Endothelial cell of umbilical vein (primary cell): ENCODE data around the gene ACOX3. TPM values are rescaled to one million over a fixed set of nuclear protein-coding genes. Genes with fewer than 3 reads are reported as not detected.

Source experiments
- BruUV-seq: library from RNA; stranded (reverse); fragments of 400-500 nt; replicated peaks from 2 replicates; lab custom pipeline; 2021; lab: Mats Ljungman, UMichigan
- CTCF ChIA-PET: fragments of 300-600, 350-600 bp; sonication (Branson Sonifier 250); formaldehyde crosslinking; loops from one replicate; lab custom pipeline; 2021; ENCODE audit warnings: antibody characterized with exemption, inconsistent platforms; lab: Charles Lee
- POLR2A ChIA-PET: fragments of 300-600, 350-600 bp; sonication (Branson Sonifier 250); formaldehyde crosslinking; loops from one replicate; lab custom pipeline; 2021; ENCODE audit warnings: antibody characterized with exemption, inconsistent platforms; lab: Charles Lee
- DNase-seq: peaks from one replicate; pipeline ENCODE4 v3.0.0-alpha.2; 2011; ENCODE audit warnings: low read depth, low spot score
- FAIRE-seq: peaks from 2 replicates; lab custom pipeline; 2011; peaks lifted over from hg19 to GRCh38; lab: Jason Lieb, UNC
- H2AFZ ChIP-seq: 2 replicates; pipeline ENCODE4 v1.6.0; 2012; ENCODE audit warnings: low read depth, low read length, control low read depth, inconsistent platforms
- H3K27ac ChIP-seq: 2 replicates; pipeline ENCODE4 v1.5.1; 2011; ENCODE audit warnings: low read depth, mild to moderate bottlenecking, control low read depth, low read length, moderate library complexity; ENCODE audit not compliant: insufficient read depth
- H3K27me3 ChIP-seq, 2 experiments: 2 replicates each; pipeline versions ENCODE4 v1.6.0 to v1.6.1; 2011; ENCODE audit warnings: low read length in 2 of 2, mixed read lengths in 1 of 2; ENCODE audit not compliant: control insufficient read depth in 2 of 2, insufficient read depth in 2 of 2
- H3K36me3 ChIP-seq, 2 experiments: 2 replicates in 1 of 2; 3 replicates in 1 of 2; pipeline ENCODE4 v1.5.1; 2011; ENCODE audit warnings: low read length in 2 of 2, mild to moderate bottlenecking in 1 of 2, moderate library complexity in 1 of 2; ENCODE audit not compliant: control insufficient read depth in 2 of 2, insufficient read depth in 2 of 2; ENCODE audit errors: extremely low read depth in 1 of 2
- H3K4me1 ChIP-seq: 3 replicates; pipeline ENCODE4 v1.5.1; 2011; ENCODE audit warnings: mild to moderate bottlenecking, low read length; ENCODE audit not compliant: control insufficient read depth, insufficient read depth; ENCODE audit errors: extremely low read depth
- H3K4me2 ChIP-seq: 2 replicates; pipeline ENCODE4 v1.6.1; 2011; ENCODE audit warnings: low read length, control low read depth, mixed read lengths; ENCODE audit not compliant: insufficient read depth
- H3K4me3 ChIP-seq, 3 experiments: fragments of 200-600 bp in 1 of 3; sonication (generic), shearing (Covaris generic) in 1 of 3; replicated peaks in 1 of 3; 2 replicates each; pipeline ENCODE4 v1.5.1; 2011 to 2016; ENCODE audit warnings: control low read depth in 3 of 3, low read length in 3 of 3, mild to moderate bottlenecking in 2 of 3, inconsistent platforms in 1 of 3, low read depth in 1 of 3, moderate library complexity in 1 of 3; ENCODE audit not compliant: insufficient read depth in 1 of 3
- H3K79me2 ChIP-seq: 2 replicates; pipeline ENCODE4 v1.6.0; 2012; ENCODE audit warnings: low read length, inconsistent platforms; ENCODE audit not compliant: control insufficient read depth, insufficient read depth
- H3K9ac ChIP-seq: replicated peaks from 2 replicates; pipeline ENCODE3; 2011; ENCODE audit warnings: low read length, control low read depth; ENCODE audit not compliant: insufficient read depth; ENCODE audit errors: extremely low read depth
- H3K9me1 ChIP-seq: replicated peaks from 3 replicates; pipeline ENCODE4 v1.6.0; 2011; ENCODE audit warnings: mild to moderate bottlenecking, low read length; ENCODE audit not compliant: control insufficient read depth, insufficient read depth; ENCODE audit errors: extremely low read depth
- H3K9me3 ChIP-seq: replicated peaks from 2 replicates; pipeline ENCODE4 v1.5.1; 2012; ENCODE audit warnings: low read length, inconsistent platforms; ENCODE audit not compliant: control insufficient read depth, insufficient read depth
- H4K20me1 ChIP-seq: replicated peaks from 2 replicates; pipeline ENCODE3; 2011; ENCODE audit warnings: mild to moderate bottlenecking, low read length; ENCODE audit not compliant: control insufficient read depth, insufficient read depth; ENCODE audit errors: extremely low read depth
- CTCF ChIP-seq, 2 donors: IDR thresholded peaks; 1 replicate in 1 of 2; 2 replicates in 1 of 2; pipeline ENCODE4 v1.5.1; 2011; ENCODE audit warnings: low read length in 2 of 2, mild to moderate bottlenecking in 2 of 2, moderate library complexity in 2 of 2, control low read depth in 1 of 2, inconsistent platforms in 1 of 2, low read depth in 1 of 2; ENCODE audit not compliant: insufficient read depth in 1 of 2; ENCODE audit errors: extremely low read depth in 1 of 2
- EZH2 ChIP-seq: IDR thresholded peaks from 2 replicates; pipeline ENCODE4 v1.6.1; 2012; ENCODE audit warnings: borderline replicate concordance, low read depth, mild to moderate bottlenecking, moderate library complexity, low read length, inconsistent platforms; ENCODE audit not compliant: severe bottlenecking
- FOS ChIP-seq: IDR thresholded peaks from 2 replicates; pipeline ENCODE4 v1.6.1; 2011; ENCODE audit warnings: mild to moderate bottlenecking, low read length, moderate library complexity, borderline replicate concordance; ENCODE audit not compliant: insufficient read depth
- GATA2 ChIP-seq: IDR thresholded peaks from 2 replicates; pipeline ENCODE4 v1.7.0; 2011; ENCODE audit warnings: low read depth, mild to moderate bottlenecking, moderate library complexity, mixed read lengths, low read length; ENCODE audit not compliant: insufficient read length, insufficient read depth
- JUN ChIP-seq: IDR thresholded peaks from 2 replicates; pipeline ENCODE4 v1.6.1; 2011; ENCODE audit warnings: borderline replicate concordance, low read depth; ENCODE audit not compliant: insufficient read length, insufficient read depth
- MAX ChIP-seq: IDR thresholded peaks from 2 replicates; pipeline ENCODE4 v1.6.1; 2011; ENCODE audit not compliant: insufficient read depth, insufficient read length
- MYC ChIP-seq: IDR thresholded peaks from one replicate; pipeline ENCODE4 v1.6.1; 2011; ENCODE audit warnings: mild to moderate bottlenecking, low read depth, low read length
- POLR2A ChIP-seq: IDR thresholded peaks from 2 replicates; pipeline ENCODE4 v1.6.1; 2012; ENCODE audit warnings: low read depth, mild to moderate bottlenecking, control low read depth, low read length
- POLR2AphosphoS5 ChIP-seq: IDR thresholded peaks from 2 replicates; pipeline ENCODE4 v1.6.1; 2012; ENCODE audit warnings: low read depth, mild to moderate bottlenecking, control low read depth, low read length, moderate library complexity; ENCODE audit not compliant: insufficient read depth
- dilution Hi-C: fragments of 300-500 bp; cut with MboI; formaldehyde crosslinking; loops from one replicate; pipeline ENCODE4 v1.15.0; 2019; ENCODE audit warnings: low sequenced_read_pairs; ENCODE audit not compliant: extremely low pct_ligation_motif_present
- intact Hi-C: fragments of 100-400 bp; cut with micrococcal nuclease; formaldehyde crosslinking; loops from one replicate; pipeline ENCODE4 v1.10.0; 2022
- polyA plus RNA-seq, 4 experiments: library from polyadenylated mRNA; depleted of rRNA in 3 of 4; stranded (reverse) in 3 of 4; unstranded in 1 of 4; fragments of >200 nt; gene quantifications; 2 replicates each; pipeline versions ENCODE4 v1.2.1 to v1.2.3, GENCODE V29; 2011 to 2012; ENCODE audit warnings: missing spikeins in 1 of 4
- total RNA-seq: library from RNA; stranded (reverse); gene quantifications from 2 replicates; pipeline ENCODE4 v1.2.3, GENCODE V29; 2021

The ACOX3 gene
- total and polyA plus RNA-seq, 2 donors (not counting 3 experiments of a cell fraction or from before 2014, with no cell fraction given): 13.0 to 26.3 TPM

GRCh38 chr4:8368061-8368481 lies 72.5 kb downstream of the ACOX3 start:
- Histone ChIP-seq H3K9me3 (no peaks in the 10 kb centered on the region), H3K4me2 (no peak overlapping the region), H2AFZ (no peak overlapping the region), H3K27me3 (no peaks in the 10 kb centered on the region), H3K27ac (no peak overlapping the region), H3K4me3 (no peak overlapping the region), H3K79me2 (no peaks in the 10 kb centered on the region), H3K36me3 (no peaks in the 10 kb centered on the region), H3K4me1 (peaks cover 3% of the 10 kb centered on the region), H3K9me1 (no peaks in the 10 kb centered on the region), H3K9ac (no peak overlapping the region), H4K20me1 (no peaks in the 10 kb centered on the region)
- TF ChIP-seq POLR2A (no peak), GATA2 (no peak), FOS (no peak), EZH2 (no peak), POLR2AphosphoS5 (no peak), MAX (no peak), MYC (no peak), CTCF (IDR thresholded peaks at IDR 0.05; ENCODE audit: extremely low read depth in 1 of 2, insufficient read depth in 1 of 2, low read depth in 1 of 2, low read length in 2 of 2) (no peak), JUN (no peak)
- CTCF ChIA-PET: interaction anchor here (1.9 kb wide), 1 partner anchor 101 kb away, joined by 5 read pairs; no protein-coding TSS in a partner anchor
- DNase-seq: no peak
- dilution Hi-C loops: no loop called here
- POLR2A ChIA-PET: no interaction called here
- no peak for FAIRE-seq
- BruUV-seq: no TSS peak
- intact Hi-C loops: no loop called here
